Colonic mucosa (tissue), 4 donors: ENCODE measurements around the gene BDH1. TPM values are rescaled to one million over a fixed set of nuclear protein-coding genes. Genes with fewer than 3 reads are reported as not detected.

Experiments used
- DNase-seq: peaks from one replicate; pipeline ENCODE4 v3.0.0-alpha.2; 2020
- H3K27ac ChIP-seq: fragments of 200-600 bp; one replicate; pipeline ENCODE4 v1.8.0; 2021
- H3K27me3 ChIP-seq: fragments of 200-600 bp; one replicate; pipeline ENCODE4 v1.8.0; 2021
- H3K36me3 ChIP-seq: fragments of 200-600 bp; one replicate; pipeline ENCODE4 v1.8.0; 2021
- H3K4me1 ChIP-seq: fragments of 200-600 bp; one replicate; pipeline ENCODE4 v1.8.0; 2021; ENCODE audit warnings: mild to moderate bottlenecking
- H3K4me3 ChIP-seq: fragments of 200-600 bp; one replicate; pipeline ENCODE4 v1.8.0; 2021
- H3K9ac ChIP-seq, 2 donors: one replicate each; pipeline ENCODE4 v1.7.0; 2013; ENCODE audit warnings: control low read depth in 2 of 2, low read depth in 2 of 2, low read length in 2 of 2
- H3K9me3 ChIP-seq: fragments of 200-600 bp; one replicate; pipeline ENCODE4 v1.8.0; 2021
- CTCF ChIP-seq: fragments of 200-600 bp; IDR thresholded peaks from one replicate; pipeline ENCODE4 v1.8.0; 2022; ENCODE audit warnings: antibody characterized with exemption, mild to moderate bottlenecking
- intact Hi-C: fragments of 100-400 bp; cut with DNase I; formaldehyde crosslinking; loops from one replicate; pipeline ENCODE4 v1.14.1; 2022
- total RNA-seq, 2 donors: library from RNA; stranded (reverse); fragmentation: NEBNext Ultra II Directional in 1 of 2; extraction: Animal tissue kit (Norgen Biotek cat#: 25700) in 1 of 2; gene quantifications; one replicate each; pipeline ENCODE4 v1.2.1, GENCODE V29; 2021
- donor health status: healthy.
- donor health status: DM: no; HTN: no; CAD: no.
- donor health status: DM: no; HTN: no; CAD: no.

Gene BDH1
- total RNA-seq, 2 donors from 2014 or later, result 154 to 180 TPM

GRCh38 chr3:197475997-197476525 lies 79.7 kb downstream of the BDH1 start:
- H3K36me3 ChIP-seq, result no peaks in the 10 kb centered on the region
- TF ChIP-seq CTCF, result no peak
- H3K4me1 ChIP-seq, result no peaks in the 10 kb centered on the region
- no peak for DNase-seq
- intact Hi-C loops, result no loop called here
- H3K4me3 ChIP-seq, result no peak overlapping the region
- no peaks in the 10 kb centered on the region for H3K27me3 ChIP-seq
- H3K27ac ChIP-seq, result no peak overlapping the region
- H3K9ac ChIP-seq, result no peak overlapping the region
- H3K9me3 ChIP-seq, result no peaks in the 10 kb centered on the region

GRCh38 chr3:197475514-197475913 lies 80.3 kb downstream of the BDH1 start:
- intact Hi-C loops, result no loop called here
- TF ChIP-seq CTCF, result no peak
- no peak for DNase-seq

GRCh38 chr3:197472151-197472550 lies 83.6 kb downstream of the BDH1 start:
- Histone ChIP-seq H3K36me3 (no peaks in the 10 kb centered on the region), H3K4me3 (no peak overlapping the region), H3K4me1 (no peaks in the 10 kb centered on the region), H3K9ac (no peak overlapping the region), H3K27ac (no peak overlapping the region), H3K9me3 (no peaks in the 10 kb centered on the region), H3K27me3 (no peaks in the 10 kb centered on the region)
- no peak for DNase-seq
- TF ChIP-seq CTCF, result no peak
- intact Hi-C loops, result no loop called here

More at GRCh38 chr3:197475514-197475913, 80.3 kb downstream of the BDH1 start:
- Histone ChIP-seq H3K27ac (no peak overlapping the region), H3K36me3 (no peaks in the 10 kb centered on the region), H3K4me1 (no peaks in the 10 kb centered on the region), H3K9me3 (no peaks in the 10 kb centered on the region), H3K9ac (no peak overlapping the region), H3K27me3 (no peaks in the 10 kb centered on the region), H3K4me3 (no peak overlapping the region)

- intact Hi-C loops, result no loop called here
- no peak overlapping the region for H3K4me3 ChIP-seq
- DNase-seq, result no peak
Observed at GRCh38 chr3:197471221-197472010, 84.4 kb downstream of the BDH1 start.

GRCh38 chr3:197468866-197469382 lies 86.8 kb downstream of the BDH1 start:
- H3K36me3 ChIP-seq, result no peaks in the 10 kb centered on the region
- peak; percentile 50 for DNase-seq
- H3K27me3 ChIP-seq, result no peaks in the 10 kb centered on the region
- intact Hi-C loops, result no loop called here
- H3K9me3 ChIP-seq, result no peaks in the 10 kb centered on the region
- no peak overlapping the region for H3K4me3 ChIP-seq
- no peak for TF ChIP-seq CTCF
- peak overlapping the region; percentile 52 for H3K27ac ChIP-seq
- H3K9ac ChIP-seq, result no peak overlapping the region
- no peaks in the 10 kb centered on the region for H3K4me1 ChIP-seq

More at GRCh38 chr3:197471221-197472010, 84.4 kb downstream of the BDH1 start:
- Histone ChIP-seq H3K9me3 (no peaks in the 10 kb centered on the region), H3K4me1 (no peaks in the 10 kb centered on the region), H3K36me3 (no peaks in the 10 kb centered on the region), H3K27me3 (no peaks in the 10 kb centered on the region), H3K9ac (no peak overlapping the region), H3K27ac (no peak overlapping the region)
- TF ChIP-seq CTCF, result no peak
